Upper lobe of left lung (tissue), 6 donors: ENCODE results near the gene TYMS. TPM values are rescaled to one million over a fixed set of nuclear protein-coding genes. Genes with fewer than 3 reads are reported as not detected.

ENCODE experiments used
- ATAC-seq, 2 donors: fragments of 200-7000 bp; cut with Tn5 transposase; one replicate each; pipeline ENCODE4 v1.9.1; 2022; ENCODE audit warnings: mild to moderate bottlenecking in 2 of 2, moderate library complexity in 2 of 2; ENCODE audit not compliant: low FRiP score in 2 of 2
- DNase-seq, 2 donors: peaks; one replicate each; pipeline ENCODE4 v3.0.0-alpha.2; 2019 to 2020
- H3K27ac ChIP-seq, 4 donors: fragments of 200-600 bp; sonication (generic); one replicate each; pipeline ENCODE4 v1.5.1; 2016 to 2019
- H3K27me3 ChIP-seq, 4 donors: fragments of 200-600 bp; sonication (generic); one replicate each; pipeline ENCODE4 v1.5.1; 2017 to 2019
- H3K36me3 ChIP-seq, 4 donors: fragments of 200-600 bp; sonication (generic); one replicate each; pipeline ENCODE4 v1.5.1; 2016 to 2019
- H3K4me1 ChIP-seq, 4 donors: fragments of 200-600 bp; sonication (generic); one replicate each; pipeline ENCODE4 v1.5.1; 2018 to 2019
- H3K4me3 ChIP-seq, 4 donors: fragments of 200-600 bp; sonication (generic); one replicate each; pipeline ENCODE4 v1.5.1; 2017 to 2019; ENCODE audit warnings: mild to moderate bottlenecking in 2 of 4, moderate library complexity in 1 of 4
- H3K9me3 ChIP-seq, 4 donors: fragments of 200-600 bp; sonication (generic); one replicate each; pipeline ENCODE4 v1.5.1; 2018 to 2019
- EP300 ChIP-seq, 4 donors: sonication (generic); formaldehyde crosslinking; IDR thresholded peaks; one replicate each; pipeline ENCODE4 v1.5.1; 2017; ENCODE audit warnings: antibody characterized with exemption in 4 of 4, control low read depth in 2 of 4
- POLR2A ChIP-seq, 4 donors: fragments of 450-650 bp; IDR thresholded peaks; one replicate each; pipeline ENCODE4 v1.5.1; 2016 to 2017; ENCODE audit warnings: antibody characterized with exemption in 4 of 4, mild to moderate bottlenecking in 2 of 4
- POLR2AphosphoS5 ChIP-seq, 2 donors: sonication (generic); formaldehyde crosslinking; IDR thresholded peaks; one replicate each; pipeline ENCODE4 v1.5.1; 2017; ENCODE audit warnings: antibody characterized with exemption in 2 of 2
- WGBS, 2 donors: methylation state at CpG; one replicate each; pipeline ENCODE4 v1.1.5; 2017 to 2018; 5-methylcytosine and 5-hydroxymethylcytosine counted together
- total RNA-seq, 6 donors: library from RNA; depleted of rRNA in 4 of 6; stranded (reverse); fragments of >200 nt in 4 of 6; gene quantifications; one replicate each; pipeline versions ENCODE4 v1.1.0 to v1.2.1, GENCODE V29; 2016 to 2021
- TF ChIP-seq, protein P1 (sequence below), 6 experiments: fragments of 450-650 bp in 4 of 6; fragments of 200-600 bp in 2 of 6; sonication (generic) in 2 of 6; IDR thresholded peaks; one replicate each; pipeline ENCODE4 v1.5.1; 2016 to 2019; ENCODE audit warnings: antibody characterized with exemption in 6 of 6
- donor health status: DM: no; HTN: no; CAD: no; lungs with moderate emphysema.
- donor health status: DM: no; HTN: yes; CAD: no; lungs with severe emphysema.

Gene TYMS
- total RNA-seq, 6 donors from 2014 or later: 5.2 to 16.3 (median 7.6) TPM; not detected in 1

DNA sequence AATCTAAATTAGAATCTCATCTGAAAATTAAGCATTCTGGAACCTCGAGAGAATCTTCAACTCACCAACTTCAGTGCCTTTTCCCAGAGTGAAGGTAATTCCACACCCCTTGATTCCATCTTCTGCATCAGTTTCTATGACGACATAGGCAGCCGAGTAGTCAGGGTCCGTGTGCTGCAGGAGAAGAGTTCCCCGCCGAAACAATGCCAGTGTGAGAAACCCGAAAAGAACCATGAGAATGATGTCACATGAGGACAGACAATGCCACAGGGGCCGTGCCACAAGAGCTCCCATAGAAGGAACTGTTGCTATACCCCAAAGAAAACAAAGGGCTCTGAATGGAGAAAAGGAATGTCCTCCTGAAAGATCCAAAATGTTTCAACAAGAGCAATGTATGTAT, 49.0 kb downstream of the TYMS start:
- Histone ChIP-seq H3K27me3 (no peaks in the 10 kb centered on the region), H3K4me3 (no peak overlapping the region), H3K9me3 (no peaks in the 10 kb centered on the region), H3K4me1 (peaks cover 8 to 33% (median 21%) of the 10 kb centered on the region in 4 donors), H3K27ac (no peak overlapping the region), H3K36me3 (peaks cover 4 to 24% (median 12%) of the 10 kb centered on the region in 4 donors)
- DNase-seq (no peak), ATAC-seq (no peak)
- TF ChIP-seq POLR2AphosphoS5 (IDR thresholded peaks at IDR 0.05) (no peak), POLR2A (IDR thresholded peaks at IDR 0.05) (no peak), EP300 (IDR thresholded peaks at IDR 0.05) (no peak)
- TF ChIP-seq, protein P1, sequence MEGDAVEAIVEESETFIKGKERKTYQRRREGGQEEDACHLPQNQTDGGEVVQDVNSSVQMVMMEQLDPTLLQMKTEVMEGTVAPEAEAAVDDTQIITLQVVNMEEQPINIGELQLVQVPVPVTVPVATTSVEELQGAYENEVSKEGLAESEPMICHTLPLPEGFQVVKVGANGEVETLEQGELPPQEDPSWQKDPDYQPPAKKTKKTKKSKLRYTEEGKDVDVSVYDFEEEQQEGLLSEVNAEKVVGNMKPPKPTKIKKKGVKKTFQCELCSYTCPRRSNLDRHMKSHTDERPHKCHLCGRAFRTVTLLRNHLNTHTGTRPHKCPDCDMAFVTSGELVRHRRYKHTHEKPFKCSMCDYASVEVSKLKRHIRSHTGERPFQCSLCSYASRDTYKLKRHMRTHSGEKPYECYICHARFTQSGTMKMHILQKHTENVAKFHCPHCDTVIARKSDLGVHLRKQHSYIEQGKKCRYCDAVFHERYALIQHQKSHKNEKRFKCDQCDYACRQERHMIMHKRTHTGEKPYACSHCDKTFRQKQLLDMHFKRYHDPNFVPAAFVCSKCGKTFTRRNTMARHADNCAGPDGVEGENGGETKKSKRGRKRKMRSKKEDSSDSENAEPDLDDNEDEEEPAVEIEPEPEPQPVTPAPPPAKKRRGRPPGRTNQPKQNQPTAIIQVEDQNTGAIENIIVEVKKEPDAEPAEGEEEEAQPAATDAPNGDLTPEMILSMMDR (IDR thresholded peaks at IDR 0.05): no peak
- 92 to 95% methylated on average over 8 of the region's 8 CpGs for WGBS, 2 donors

DNA sequence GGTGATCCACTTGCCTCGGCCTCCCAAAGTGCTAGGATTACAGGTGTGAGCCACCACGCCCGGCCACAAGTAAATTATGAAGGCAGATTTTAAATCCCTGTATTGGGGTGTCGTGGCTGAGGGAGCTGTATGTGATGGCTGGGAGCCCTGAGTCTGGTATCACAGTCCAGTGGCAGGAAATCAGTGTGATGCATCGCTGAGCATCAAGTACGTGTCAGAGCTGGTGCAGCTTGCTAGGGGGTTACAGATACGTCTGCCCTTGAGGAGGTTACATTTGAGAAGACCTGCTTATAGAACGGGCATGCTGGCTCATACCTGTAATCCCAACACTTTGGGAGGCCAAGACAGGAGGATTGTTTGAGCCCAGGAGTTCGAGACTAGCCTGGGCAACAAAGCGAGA, 50.6 kb downstream of the TYMS start:
- Histone ChIP-seq H3K4me1 (peaks cover 10 to 31% (median 19%) of the 10 kb centered on the region in 4 donors), H3K4me3 (no peak overlapping the region), H3K9me3 (no peaks in the 10 kb centered on the region), H3K27me3 (no peaks in the 10 kb centered on the region), H3K36me3 (peaks cover 4 to 24% (median 11%) of the 10 kb centered on the region in 4 donors), H3K27ac (no peak overlapping the region)
- no peak for ATAC-seq
- DNase-seq: no peak
- WGBS, 2 donors: 96 to 97% methylated on average over 10 of the region's 10 CpGs
- no peak for TF ChIP-seq POLR2A (IDR thresholded peaks at IDR 0.05)
- TF ChIP-seq EP300 (IDR thresholded peaks at IDR 0.05): no peak
- no peak for TF ChIP-seq POLR2AphosphoS5 (IDR thresholded peaks at IDR 0.05)
- TF ChIP-seq, protein P1 (IDR thresholded peaks at IDR 0.05): no peak

DNA sequence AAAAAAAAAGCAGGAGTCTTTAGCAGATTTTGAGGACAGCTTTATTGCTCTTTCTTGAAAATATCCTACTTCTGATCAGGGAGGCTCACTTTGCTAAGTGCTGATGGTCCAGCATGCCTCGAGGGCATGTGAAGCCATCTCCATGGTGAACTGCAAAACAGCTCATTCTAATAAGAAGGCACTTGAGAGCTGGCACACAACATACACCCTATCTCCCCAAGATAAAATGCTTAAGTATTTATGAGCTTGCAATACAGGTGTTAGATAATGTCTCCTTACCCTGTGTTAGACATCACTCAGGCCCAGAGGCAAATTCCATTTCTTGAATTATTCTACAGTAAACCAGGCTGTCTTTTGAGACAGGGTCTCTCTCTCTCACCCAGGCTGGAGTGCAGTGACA, 52.3 kb downstream of the TYMS start:
- Histone ChIP-seq H3K36me3 (peaks cover 0 to 15% (median 9%) of the 10 kb centered on the region in 4 donors), H3K4me1 (peaks cover 10 to 24% (median 12%) of the 10 kb centered on the region in 4 donors), H3K4me3 (no peak overlapping the region), H3K9me3 (no peaks in the 10 kb centered on the region), H3K27ac (no peak overlapping the region), H3K27me3 (no peaks in the 10 kb centered on the region)
- ATAC-seq: no peak
- TF ChIP-seq POLR2A (IDR thresholded peaks at IDR 0.05) (no peak), EP300 (IDR thresholded peaks at IDR 0.05) (no peak), POLR2AphosphoS5 (IDR thresholded peaks at IDR 0.05) (no peak)
- TF ChIP-seq, protein P1 (IDR thresholded peaks at IDR 0.05): no peak
- no peak for DNase-seq
- WGBS, 2 donors: 60 to 80% methylated on average over 1 of the region's 1 CpG

DNA sequence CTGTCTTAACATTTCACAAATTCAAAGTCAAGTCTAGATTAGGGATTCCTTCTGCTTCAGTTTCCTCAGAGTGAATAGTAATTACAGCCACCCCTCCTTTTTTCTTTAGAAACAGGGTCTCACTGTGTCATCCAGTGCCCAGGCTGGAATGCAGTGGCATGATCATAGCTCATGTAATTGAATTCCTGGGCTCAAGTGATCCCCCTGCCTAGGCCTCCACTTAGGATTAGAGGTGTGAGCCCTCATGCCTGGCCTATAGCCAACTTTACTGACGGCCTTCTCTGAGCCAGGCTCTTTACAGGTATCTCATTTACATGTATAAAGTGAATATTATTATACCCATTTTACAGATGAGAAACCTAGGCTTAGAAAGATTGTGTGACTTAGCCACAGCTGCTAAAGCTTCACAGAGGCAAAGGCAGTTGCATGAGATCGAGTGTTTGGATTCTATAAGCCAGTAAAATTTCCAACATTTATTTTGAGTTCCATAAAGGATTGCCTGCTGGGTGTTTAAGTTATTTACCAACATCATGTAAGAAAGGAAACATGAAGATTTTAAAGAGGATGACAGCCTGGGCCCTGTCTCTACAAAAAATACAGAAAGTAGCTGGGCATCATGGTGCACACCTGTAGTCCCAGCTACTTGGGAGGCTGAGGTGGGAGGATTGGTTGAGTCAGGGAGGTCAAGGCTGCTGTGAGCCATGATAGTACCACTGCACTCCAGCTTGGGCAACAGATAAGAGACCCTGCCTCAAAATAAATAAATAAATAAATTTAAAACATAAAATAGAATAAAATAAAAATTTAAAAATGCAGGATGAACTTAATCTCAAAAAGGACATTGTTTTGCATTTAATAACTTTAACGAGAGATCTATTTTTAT, 53.2 kb downstream of the TYMS start:
- Histone ChIP-seq H3K9me3 (no peaks in the 10 kb centered on the region), H3K27ac (peak overlapping the region in 3 of 4 donors; percentile 88 to 90 (median 90)), H3K4me3 (peak overlapping the region in 3 of 4 donors; percentile 68 to 82 (median 69)), H3K27me3 (no peaks in the 10 kb centered on the region), H3K4me1 (peaks cover 10 to 24% (median 12%) of the 10 kb centered on the region in 4 donors), H3K36me3 (peaks cover 0 to 8% (median 2%) of the 10 kb centered on the region in 4 donors)
- 72 to 74% methylated on average over 3 of the region's 3 CpGs for WGBS, 2 donors
- DNase-seq: peak in 1 of 2 donors; percentile 44
- TF ChIP-seq EP300 (IDR thresholded peaks at IDR 0.05) (no peak), POLR2AphosphoS5 (IDR thresholded peaks at IDR 0.05) (no peak), POLR2A (IDR thresholded peaks at IDR 0.05) (no peak)
- TF ChIP-seq, protein P1 (IDR thresholded peaks at IDR 0.05): no peak
- ATAC-seq: no peak
